Vagina (tissue), 2 donors: ENCODE measurements around the gene TBC1D2. TPM values are rescaled to one million over a fixed set of nuclear protein-coding genes. Genes with fewer than 3 reads are reported as not detected.

Experiments
- DNase-seq, 2 donors: peaks; one replicate each; pipeline ENCODE4 v3.0.0-alpha.2; 2017; ENCODE audit errors: extremely low spot score in 2 of 2
- H3K27ac ChIP-seq: fragments of 200-600 bp; sonication (generic); one replicate; pipeline ENCODE4 v1.5.1; 2019
- H3K27me3 ChIP-seq: fragments of 200-600 bp; sonication (generic); one replicate; pipeline ENCODE4 v1.5.1; 2019
- H3K36me3 ChIP-seq, 2 donors: fragments of 200-600 bp; sonication (generic); one replicate each; pipeline ENCODE4 v1.5.1; 2017 to 2019
- H3K4me1 ChIP-seq: fragments of 200-600 bp; sonication (generic); one replicate; pipeline ENCODE4 v1.5.1; 2019
- H3K4me3 ChIP-seq, 2 donors: fragments of 200-600 bp; sonication (generic); 1 replicate in 1 of 2; 2 replicates in 1 of 2; pipeline ENCODE4 v1.5.1; 2016 to 2019
- H3K9me3 ChIP-seq: fragments of 200-600 bp; sonication (generic); one replicate; pipeline ENCODE4 v1.5.1; 2019
- POLR2A ChIP-seq, 2 donors: fragments of 450-650 bp; IDR thresholded peaks; one replicate each; pipeline ENCODE4 v1.6.1; 2017; ENCODE audit warnings: antibody characterized with exemption in 2 of 2, mild to moderate bottlenecking in 2 of 2, moderate library complexity in 2 of 2
- POLR2AphosphoS5 ChIP-seq, 2 donors: sonication (generic); formaldehyde crosslinking; IDR thresholded peaks; one replicate each; pipeline ENCODE4 v1.9.0; 2017; ENCODE audit warnings: antibody characterized with exemption in 2 of 2, mild to moderate bottlenecking in 2 of 2, low read depth in 1 of 2; ENCODE audit not compliant: insufficient read depth in 1 of 2
- intact Hi-C: fragments of 100-400 bp; cut with DNase I; formaldehyde crosslinking; loops from one replicate; pipeline ENCODE4 v1.15.1; 2023
- total RNA-seq: library from RNA; depleted of rRNA; stranded (reverse); fragments of >200 nt; gene quantifications from one replicate; pipeline ENCODE4 v1.2.3, GENCODE V29; 2016
- TF ChIP-seq, protein P1 (sequence below), 3 experiments: fragments of 450-650 bp in 2 of 3; fragments of 200-600 bp in 1 of 3; sonication (generic) in 1 of 3; IDR thresholded peaks; one replicate each; pipeline ENCODE4 v1.5.1; 2017 to 2019; ENCODE audit warnings: antibody characterized with exemption in 3 of 3, mild to moderate bottlenecking in 2 of 3, moderate library complexity in 2 of 3

The TBC1D2 gene
- total RNA-seq, 1 donor from 2014 or later: 28.0 TPM

DNA sequence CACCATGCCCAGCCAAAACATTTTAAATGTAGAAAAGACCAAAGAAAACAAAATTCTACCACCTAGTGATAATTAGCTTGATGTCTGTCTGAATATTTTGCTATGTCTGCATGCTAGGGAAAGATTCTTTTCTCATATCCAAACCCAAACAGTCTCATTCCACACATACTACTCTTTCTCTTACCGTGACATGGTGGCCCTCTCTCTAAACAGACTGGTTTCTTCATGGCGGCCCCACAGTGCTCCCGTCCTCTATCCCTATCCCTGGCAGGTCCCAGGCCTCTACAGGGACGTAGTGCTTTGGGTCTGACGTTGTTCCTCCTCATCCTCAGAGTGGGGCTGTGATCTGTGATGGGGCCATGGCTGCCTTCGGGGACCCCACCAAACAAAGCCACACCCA lies 71.1 kb downstream of the TBC1D2 start:
- intact Hi-C loops: no loop called here

DNA sequence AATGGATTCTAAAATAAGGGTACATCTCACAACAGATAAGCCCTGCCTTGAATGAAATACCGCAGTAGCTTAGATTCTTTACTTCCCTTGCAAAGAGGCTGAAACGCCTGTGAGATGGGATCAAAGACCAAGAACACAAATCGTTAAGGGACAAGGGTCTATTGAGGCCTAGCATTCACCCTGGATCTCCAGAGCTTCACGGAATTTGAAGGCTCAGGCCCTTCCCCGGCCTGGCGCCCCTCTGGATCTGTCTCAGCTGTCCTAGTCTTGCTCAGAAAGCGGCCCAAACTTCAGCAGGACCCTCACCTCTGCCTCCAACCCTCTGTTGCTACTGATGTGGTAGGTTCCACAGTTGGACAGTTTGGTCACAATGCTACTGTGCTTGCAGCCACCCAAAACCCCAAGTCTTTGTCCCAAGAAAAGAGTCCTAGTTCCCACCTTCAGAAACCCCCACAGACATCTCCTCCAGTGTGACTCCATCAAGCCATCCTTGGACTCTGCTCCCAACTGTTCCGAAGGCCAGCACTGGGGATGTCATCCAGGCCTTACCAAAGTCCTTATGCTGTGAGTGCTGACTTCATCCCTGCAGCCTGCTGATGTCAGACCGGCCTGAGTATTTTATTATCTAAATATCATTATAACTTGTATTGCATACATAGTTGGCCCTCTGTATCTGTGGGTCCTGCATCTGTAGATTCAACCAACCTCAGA lies 72.4 kb downstream of the TBC1D2 start:
- no peaks in the 10 kb centered on the region for H3K36me3 ChIP-seq
- H3K27me3 ChIP-seq: no peaks in the 10 kb centered on the region
- H3K4me3 ChIP-seq: no peak overlapping the region
- H3K9me3 ChIP-seq: no peaks in the 10 kb centered on the region
- H3K27ac ChIP-seq: no peak overlapping the region
- DNase-seq: no peak
- TF ChIP-seq, protein P1, sequence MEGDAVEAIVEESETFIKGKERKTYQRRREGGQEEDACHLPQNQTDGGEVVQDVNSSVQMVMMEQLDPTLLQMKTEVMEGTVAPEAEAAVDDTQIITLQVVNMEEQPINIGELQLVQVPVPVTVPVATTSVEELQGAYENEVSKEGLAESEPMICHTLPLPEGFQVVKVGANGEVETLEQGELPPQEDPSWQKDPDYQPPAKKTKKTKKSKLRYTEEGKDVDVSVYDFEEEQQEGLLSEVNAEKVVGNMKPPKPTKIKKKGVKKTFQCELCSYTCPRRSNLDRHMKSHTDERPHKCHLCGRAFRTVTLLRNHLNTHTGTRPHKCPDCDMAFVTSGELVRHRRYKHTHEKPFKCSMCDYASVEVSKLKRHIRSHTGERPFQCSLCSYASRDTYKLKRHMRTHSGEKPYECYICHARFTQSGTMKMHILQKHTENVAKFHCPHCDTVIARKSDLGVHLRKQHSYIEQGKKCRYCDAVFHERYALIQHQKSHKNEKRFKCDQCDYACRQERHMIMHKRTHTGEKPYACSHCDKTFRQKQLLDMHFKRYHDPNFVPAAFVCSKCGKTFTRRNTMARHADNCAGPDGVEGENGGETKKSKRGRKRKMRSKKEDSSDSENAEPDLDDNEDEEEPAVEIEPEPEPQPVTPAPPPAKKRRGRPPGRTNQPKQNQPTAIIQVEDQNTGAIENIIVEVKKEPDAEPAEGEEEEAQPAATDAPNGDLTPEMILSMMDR (IDR thresholded peaks at IDR 0.05): no peak
- TF ChIP-seq POLR2AphosphoS5 (IDR thresholded peaks at IDR 0.05; ENCODE audit: insufficient read depth in 1 of 2, low read depth in 1 of 2): no peak
- no peak for TF ChIP-seq POLR2A (IDR thresholded peaks at IDR 0.05)
- intact Hi-C loops: no loop called here
- H3K4me1 ChIP-seq: no peaks in the 10 kb centered on the region

More for the DNA sequence above, 71.1 kb downstream of the TBC1D2 start:
- Histone ChIP-seq H3K36me3 (no peaks in the 10 kb centered on the region), H3K4me3 (no peak overlapping the region), H3K27me3 (no peaks in the 10 kb centered on the region), H3K9me3 (no peaks in the 10 kb centered on the region), H3K4me1 (no peaks in the 10 kb centered on the region), H3K27ac (no peak overlapping the region)
- TF ChIP-seq, protein P1 (IDR thresholded peaks at IDR 0.05): no peak
- TF ChIP-seq POLR2A (IDR thresholded peaks at IDR 0.05) (no peak), POLR2AphosphoS5 (IDR thresholded peaks at IDR 0.05; ENCODE audit: insufficient read depth in 1 of 2, low read depth in 1 of 2) (no peak)
- DNase-seq: no peak

DNA sequence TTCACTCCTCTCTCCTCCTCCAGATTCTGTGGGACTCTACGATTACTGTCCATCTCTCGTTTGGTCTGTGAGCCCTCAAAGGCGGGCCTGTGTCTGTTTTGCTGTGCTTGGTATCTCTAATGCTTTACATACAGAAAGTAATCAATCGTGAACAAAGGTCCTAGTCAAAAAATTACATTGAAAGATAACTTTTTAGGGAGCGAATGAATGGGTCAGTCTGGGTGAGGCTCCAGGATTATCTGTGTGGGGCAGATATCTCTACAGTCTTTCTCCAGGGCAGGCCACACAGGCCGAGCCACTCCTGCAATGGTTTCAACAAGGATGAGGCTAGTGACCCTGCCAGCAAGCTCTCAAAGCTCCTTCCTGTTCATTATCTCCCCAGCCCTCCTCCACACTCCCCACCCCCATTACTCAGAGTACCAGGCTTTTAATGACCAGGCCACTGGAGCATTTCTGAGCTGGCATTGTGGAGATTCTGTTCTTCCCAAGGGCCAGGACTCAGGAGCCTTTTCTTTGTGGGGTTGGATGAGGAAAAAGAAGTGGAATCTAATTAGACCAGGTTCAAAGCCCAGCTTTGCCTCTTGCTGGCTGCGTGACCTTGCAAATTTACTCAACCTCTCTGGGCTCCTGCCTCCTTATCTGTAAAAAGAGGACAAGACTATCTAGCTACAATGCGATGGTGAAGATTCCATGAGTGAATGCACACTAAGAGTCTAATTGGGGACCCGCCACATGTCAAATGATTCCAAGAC lies 73.2 kb downstream of the TBC1D2 start:
- Histone ChIP-seq H3K4me3 (no peak overlapping the region), H3K4me1 (no peaks in the 10 kb centered on the region), H3K27ac (no peak overlapping the region), H3K36me3 (no peaks in the 10 kb centered on the region), H3K9me3 (no peaks in the 10 kb centered on the region), H3K27me3 (no peaks in the 10 kb centered on the region)
- intact Hi-C loops: no loop called here
- no peak for DNase-seq
- TF ChIP-seq POLR2A (IDR thresholded peaks at IDR 0.05) (no peak), POLR2AphosphoS5 (IDR thresholded peaks at IDR 0.05; ENCODE audit: insufficient read depth in 1 of 2, low read depth in 1 of 2) (no peak)
- TF ChIP-seq, protein P1 (IDR thresholded peaks at IDR 0.05): no peak

DNA sequence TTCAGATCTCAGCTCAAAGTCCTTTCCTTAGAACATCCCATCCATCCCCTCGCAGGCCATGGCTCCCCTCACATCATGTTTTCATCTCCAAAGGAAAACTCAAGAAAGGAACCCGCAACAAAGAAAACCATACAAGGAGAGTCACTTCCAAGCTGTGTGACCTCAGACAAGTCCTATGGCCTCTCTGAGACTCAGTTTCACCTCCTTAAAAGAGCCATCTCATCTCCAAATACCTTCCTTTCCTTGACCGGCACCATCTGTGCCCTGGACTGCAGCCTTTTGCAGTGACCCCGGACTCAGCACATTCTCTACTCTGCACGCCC lies 73.7 kb downstream of the TBC1D2 start:
- intact Hi-C loops: no loop called here
- DNase-seq: no peak
- Histone ChIP-seq H3K36me3 (no peaks in the 10 kb centered on the region), H3K9me3 (no peaks in the 10 kb centered on the region), H3K4me1 (no peaks in the 10 kb centered on the region), H3K27me3 (no peaks in the 10 kb centered on the region), H3K27ac (no peak overlapping the region), H3K4me3 (no peak overlapping the region)
- TF ChIP-seq POLR2A (IDR thresholded peaks at IDR 0.05) (no peak), POLR2AphosphoS5 (IDR thresholded peaks at IDR 0.05; ENCODE audit: insufficient read depth in 1 of 2, low read depth in 1 of 2) (no peak)
- TF ChIP-seq, protein P1 (IDR thresholded peaks at IDR 0.05): no peak

DNA sequence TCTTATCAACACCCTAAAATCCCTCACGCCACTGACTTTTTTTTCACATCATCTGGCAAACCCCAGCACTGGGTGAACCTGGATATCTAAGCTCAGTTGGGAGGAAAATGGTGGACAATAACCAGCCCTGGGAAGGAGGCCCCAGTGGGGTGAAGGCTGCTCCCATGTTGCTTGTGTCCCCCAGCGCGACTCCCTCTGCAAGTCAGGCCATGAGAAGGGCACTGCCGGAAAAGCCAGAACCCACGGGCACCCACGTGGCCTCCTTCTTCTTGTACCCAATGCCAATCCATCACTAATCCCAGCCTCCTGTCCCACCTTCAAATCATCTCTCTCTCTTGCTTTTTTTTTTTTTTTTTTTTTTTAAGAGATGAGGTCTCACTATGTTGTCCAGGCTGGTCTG lies 74.5 kb downstream of the TBC1D2 start:
- TF ChIP-seq, protein P1 (IDR thresholded peaks at IDR 0.05): no peak
- TF ChIP-seq POLR2A (IDR thresholded peaks at IDR 0.05): no peak
- TF ChIP-seq POLR2AphosphoS5 (IDR thresholded peaks at IDR 0.05; ENCODE audit: insufficient read depth in 1 of 2, low read depth in 1 of 2): no peak
- DNase-seq: no peak
- Histone ChIP-seq H3K4me1 (no peaks in the 10 kb centered on the region), H3K36me3 (no peaks in the 10 kb centered on the region), H3K27ac (no peak overlapping the region), H3K4me3 (no peak overlapping the region), H3K27me3 (no peaks in the 10 kb centered on the region), H3K9me3 (no peaks in the 10 kb centered on the region)
- intact Hi-C loops: no loop called here
